Neural progenitor cell (in vitro differentiated cells): ENCODE results near the gene SCAMP1. TPM values are rescaled to one million over a fixed set of nuclear protein-coding genes. Genes with fewer than 3 reads are reported as not detected.

Experiments
- DNase-seq: peaks from one replicate; pipeline ENCODE4 v3.0.0-alpha.2; 2016; ENCODE audit warnings: low spot score
- H2AFZ ChIP-seq: fragments of 200-600 bp; sonication (generic); replicated peaks from 2 replicates; pipeline ENCODE4 v1.6.1; 2016; ENCODE audit warnings: antibody characterized with exemption
- H3F3A ChIP-seq: fragments of 200-600 bp; sonication (generic); 2 replicates; pipeline ENCODE4 v1.6.1; 2016; ENCODE audit warnings: antibody characterized with exemption, low read depth
- H3K27ac ChIP-seq: fragments of 200-600 bp; sonication (generic); 2 replicates; pipeline ENCODE4 v1.5.1; 2016; ENCODE audit warnings: mild to moderate bottlenecking
- H3K27me3 ChIP-seq: fragments of 200-600 bp; sonication (generic); 2 replicates; pipeline ENCODE4 v1.6.1; 2016; ENCODE audit warnings: mild to moderate bottlenecking, moderate library complexity
- H3K36me3 ChIP-seq: fragments of 200-600 bp; sonication (generic); 2 replicates; pipeline ENCODE4 v1.5.1; 2016
- H3K4me1 ChIP-seq: fragments of 200-600 bp; sonication (generic); 2 replicates; pipeline ENCODE4 v1.6.1; 2016; ENCODE audit warnings: mixed run types
- H3K4me2 ChIP-seq: fragments of 200-600 bp; sonication (generic); 2 replicates; pipeline ENCODE4 v1.6.1; 2016
- H3K4me3 ChIP-seq: fragments of 200-600 bp; sonication (generic); 2 replicates; pipeline ENCODE4 v1.5.1; 2016
- H3K79me2 ChIP-seq: fragments of 200-600 bp; sonication (generic); 2 replicates; pipeline ENCODE4 v1.6.1; 2016; ENCODE audit warnings: low read depth
- H3K9ac ChIP-seq: fragments of 200-600 bp; sonication (generic); 2 replicates; pipeline ENCODE4 v1.6.1; 2016
- H3K9me3 ChIP-seq: fragments of 200-600 bp; sonication (generic); 2 replicates; pipeline ENCODE4 v1.5.1; 2016; ENCODE audit warnings: low read depth
- H4K20me1 ChIP-seq: fragments of 200-600 bp; sonication (generic); 2 replicates; pipeline ENCODE4 v1.6.1; 2016; ENCODE audit warnings: low read depth
- H3K27ac Mint-ChIP-seq: 3 replicates; pipeline ENCODE4 v1.8.0; 2021; ENCODE audit warnings: mixed read lengths
- H3K27me3 Mint-ChIP-seq: 2 replicates; pipeline ENCODE4 v1.8.0; 2022; ENCODE audit warnings: low read depth, mild to moderate bottlenecking, inconsistent platforms, moderate library complexity, mixed read lengths; ENCODE audit not compliant: insufficient read depth
- H3K36me3 Mint-ChIP-seq: 3 replicates; pipeline ENCODE4 v1.8.0; 2021; ENCODE audit warnings: mixed read lengths
- H3K4me1 Mint-ChIP-seq: 3 replicates; pipeline ENCODE4 v1.8.0; 2021; ENCODE audit warnings: mixed read lengths
- H3K4me3 Mint-ChIP-seq: 3 replicates; pipeline ENCODE4 v1.8.0; 2021; ENCODE audit warnings: mild to moderate bottlenecking, moderate library complexity, mixed read lengths
- H3K9me3 Mint-ChIP-seq: 3 replicates; pipeline ENCODE4 v1.8.0; 2020; ENCODE audit warnings: mixed read lengths
- CTCF ChIP-seq: fragments of 200-600 bp; sonication (generic); IDR thresholded peaks from 2 replicates; pipeline ENCODE4 v1.5.1; 2017; ENCODE audit warnings: antibody characterized with exemption, mild to moderate bottlenecking
- EZH2 ChIP-seq: fragments of 200-600 bp; sonication (generic); IDR thresholded peaks from 2 replicates; pipeline ENCODE4 v1.6.1; 2017; ENCODE audit warnings: antibody characterized with exemption, mild to moderate bottlenecking, moderate library complexity
- EZH2phosphoT487 ChIP-seq: fragments of 200-600 bp; sonication (generic); IDR thresholded peaks from 2 replicates; pipeline ENCODE4 v1.6.1; 2017; ENCODE audit warnings: antibody characterized with exemption
- total RNA-seq: library from RNA; depleted of rRNA; stranded (reverse); fragments of >200 nt; gene quantifications from 2 replicates; pipeline ENCODE4 v1.2.3, GENCODE V29; 2015; ENCODE audit warnings: low replicate concordance

SCAMP1 gene
- total RNA-seq, 1 donor from 2014 or later = 110 TPM

GRCh38 chr5:78486218-78486617 lies 125.8 kb downstream of the SCAMP1 start:
- H3K4me1 ChIP-seq = peaks cover 4% of the 10 kb centered on the region
- no peaks in the 10 kb centered on the region for H3K27me3 ChIP-seq
- no peaks in the 10 kb centered on the region for H3F3A ChIP-seq
- H3K79me2 ChIP-seq = no peaks in the 10 kb centered on the region
- H2AFZ ChIP-seq = no peak overlapping the region
- H3K36me3 Mint-ChIP-seq = peaks cover 31% of the 10 kb centered on the region
- DNase-seq = no peak
- no peak overlapping the region for H3K27ac Mint-ChIP-seq
- no peaks in the 10 kb centered on the region for H4K20me1 ChIP-seq
- no peak overlapping the region for H3K4me2 ChIP-seq
- H3K9me3 Mint-ChIP-seq = peaks cover 2% of the 10 kb centered on the region
- no peak overlapping the region for H3K4me3 ChIP-seq
- H3K27ac ChIP-seq = no peak overlapping the region
- H3K9ac ChIP-seq = no peak overlapping the region
- H3K36me3 ChIP-seq = no peaks in the 10 kb centered on the region
- H3K4me3 Mint-ChIP-seq = no peak overlapping the region
- peaks cover 3% of the 10 kb centered on the region for H3K27me3 Mint-ChIP-seq
- H3K9me3 ChIP-seq = no peaks in the 10 kb centered on the region
- H3K4me1 Mint-ChIP-seq = peaks cover 8% of the 10 kb centered on the region
- TF ChIP-seq CTCF (no peak), EZH2phosphoT487 (no peak), EZH2 (no peak)

GRCh38 chr5:78487846-78488245 lies 127.4 kb downstream of the SCAMP1 start:
- peaks cover 34% of the 10 kb centered on the region for H3K36me3 Mint-ChIP-seq
- Histone ChIP-seq H3K9ac (no peak overlapping the region), H3F3A (no peaks in the 10 kb centered on the region), H3K4me1 (peaks cover 7% of the 10 kb centered on the region), H3K4me3 (no peak overlapping the region), H3K9me3 (no peaks in the 10 kb centered on the region), H3K27me3 (no peaks in the 10 kb centered on the region), H3K79me2 (no peaks in the 10 kb centered on the region), H4K20me1 (no peaks in the 10 kb centered on the region), H3K27ac (peak overlapping the region; percentile 36), H3K36me3 (no peaks in the 10 kb centered on the region), H3K4me2 (no peak overlapping the region), H2AFZ (no peak overlapping the region)
- DNase-seq = no peak
- H3K27me3 Mint-ChIP-seq = peaks cover 4% of the 10 kb centered on the region
- H3K4me3 Mint-ChIP-seq = no peak overlapping the region
- peaks cover 2% of the 10 kb centered on the region for H3K9me3 Mint-ChIP-seq
- no peak overlapping the region for H3K27ac Mint-ChIP-seq
- peaks cover 8% of the 10 kb centered on the region for H3K4me1 Mint-ChIP-seq
- TF ChIP-seq CTCF = no peak
- TF ChIP-seq EZH2 = no peak
- TF ChIP-seq EZH2phosphoT487 = no peak

GRCh38 chr5:78490709-78491485 lies 130.5 kb downstream of the SCAMP1 start:
- H3K9ac ChIP-seq = no peak overlapping the region
- H3K4me2 ChIP-seq = no peak overlapping the region
- peaks cover 7% of the 10 kb centered on the region for H3K79me2 ChIP-seq
- Mint-ChIP-seq H3K4me1 (peaks cover 15% of the 10 kb centered on the region), H3K27ac (no peak overlapping the region), H3K9me3 (peaks cover 2% of the 10 kb centered on the region), H3K4me3 (no peak overlapping the region), H3K27me3 (peaks cover 4% of the 10 kb centered on the region), H3K36me3 (peaks cover 36% of the 10 kb centered on the region)
- no peak overlapping the region for H2AFZ ChIP-seq
- no peak overlapping the region for H3K4me3 ChIP-seq
- no peaks in the 10 kb centered on the region for H3K36me3 ChIP-seq
- H3K9me3 ChIP-seq = no peaks in the 10 kb centered on the region
- H4K20me1 ChIP-seq = no peaks in the 10 kb centered on the region
- peaks cover 16% of the 10 kb centered on the region for H3K4me1 ChIP-seq
- H3K27ac ChIP-seq = no peak overlapping the region
- no peak for DNase-seq
- TF ChIP-seq EZH2 (no peak), CTCF (no peak)
- H3K27me3 ChIP-seq = no peaks in the 10 kb centered on the region
- no peaks in the 10 kb centered on the region for H3F3A ChIP-seq
